HCT116 (cell line): ENCODE data around the gene TBATA. TPM values are rescaled to one million over a fixed set of nuclear protein-coding genes. Genes with fewer than 3 reads are reported as not detected.

Source experiments
- ATAC-seq: fragments of 200-7000 bp; cut with Tn5 transposase; 2 replicates; pipeline ENCODE4 v1.9.1; 2020; ENCODE audit warnings: mild to moderate bottlenecking, moderate library complexity
- BruUV-seq: library from RNA; stranded (reverse); fragments of 400-500 nt; replicated peaks from 2 replicates; lab custom pipeline; 2021; lab: Mats Ljungman, UMichigan
- CTCF ChIA-PET: fragments of 300-600 bp; sonication (Branson Sonifier 250); formaldehyde crosslinking; loops from one replicate; lab custom pipeline; 2021; ENCODE audit warnings: antibody characterized with exemption; lab: Charles Lee
- POLR2A ChIA-PET: fragments of 300-600, 350-600 bp; sonication (Branson Sonifier 250); formaldehyde crosslinking; loops from one replicate; lab custom pipeline; 2021; ENCODE audit warnings: antibody characterized with exemption; lab: Charles Lee
- RAD21 ChIA-PET, 2 experiments: fragments of 300-600 bp; sonication (Branson Sonifier 250); formaldehyde crosslinking; loops; one replicate each; lab custom pipeline; 2023; ENCODE audit warnings: low total read pairs in 2 of 2; ENCODE audit not compliant: uncharacterized antibody in 2 of 2, unreplicated experiment in 2 of 2, low non-redundant PET in 1 of 2; lab: Charles Lee
- DNase-seq: peaks from one replicate; pipeline ENCODE4 v3.0.0-alpha.2; 2010; ENCODE audit warnings: low read depth, low spot score
- H2AFZ ChIP-seq: fragments of 200-600 bp; shearing (Covaris generic), sonication (generic); 2 replicates; pipeline ENCODE4 v1.6.1; 2017; ENCODE audit warnings: low read depth, mixed run types, mixed read lengths, antibody characterized with exemption, low read length; ENCODE audit not compliant: poor library complexity, severe bottlenecking
- H3K27ac ChIP-seq: 2 replicates; pipeline ENCODE4 v1.5.1; 2012; ENCODE audit warnings: low read depth, low read length
- H3K27me3 ChIP-seq: fragments of 200-600 bp; sonication (generic); 2 replicates; pipeline ENCODE4 v1.6.1; 2016; ENCODE audit warnings: mixed run types, low read length, mixed read lengths; ENCODE audit not compliant: insufficient read depth
- H3K36me3 ChIP-seq, 2 experiments: fragments of 200-500 bp in 1 of 2; fragments of 200-600 bp in 1 of 2; sonication (Bioruptor generic) in 1 of 2; sonication (generic) in 1 of 2; 2 replicates each; pipeline versions ENCODE4 v1.5.1 to v1.6.1; 2014 to 2016; ENCODE audit warnings: low read length in 2 of 2, inconsistent platforms in 1 of 2, mixed read lengths in 1 of 2, mixed run types in 1 of 2; ENCODE audit not compliant: insufficient read depth in 2 of 2, control insufficient read depth in 1 of 2
- H3K4me1 ChIP-seq, 2 experiments: fragments of 200-600 bp in 1 of 2; sonication (generic) in 1 of 2; 2 replicates each; pipeline versions ENCODE4 v1.5.1 to v1.6.1; 2012 to 2017; ENCODE audit warnings: low read length in 2 of 2, inconsistent platforms in 1 of 2, mild to moderate bottlenecking in 1 of 2, mixed read lengths in 1 of 2, mixed run types in 1 of 2, moderate library complexity in 1 of 2; ENCODE audit not compliant: insufficient read depth in 2 of 2, control insufficient read depth in 1 of 2
- H3K4me2 ChIP-seq: fragments of 200-600 bp; sonication (generic); 2 replicates; pipeline ENCODE4 v1.6.1; 2017; ENCODE audit warnings: mixed run types, low read length, mixed read lengths
- H3K4me3 ChIP-seq, 2 experiments: fragments of 200-600 bp in 1 of 2; sonication (generic) in 1 of 2; replicated peaks in 1 of 2; 2 replicates each; pipeline ENCODE4 v1.5.1; 2011 to 2016; ENCODE audit warnings: low read length in 2 of 2, control low read depth in 1 of 2, low read depth in 1 of 2, mild to moderate bottlenecking in 1 of 2, mixed read lengths in 1 of 2, mixed run types in 1 of 2
- H3K79me2 ChIP-seq: fragments of 200-600 bp; sonication (generic); 2 replicates; pipeline ENCODE4 v1.6.1; 2017; ENCODE audit warnings: mild to moderate bottlenecking, mixed run types, low read length, moderate library complexity, mixed read lengths; ENCODE audit not compliant: insufficient read depth
- H3K9ac ChIP-seq: fragments of 200-600 bp; sonication (generic); 2 replicates; pipeline ENCODE4 v1.6.1; 2016; ENCODE audit warnings: low read length, mixed read lengths
- H3K9me2 ChIP-seq: fragments of 200-600 bp; sonication (generic), shearing (Covaris generic); 2 replicates; pipeline ENCODE4 v1.6.1; 2017; ENCODE audit warnings: mixed run types, mild to moderate bottlenecking, moderate library complexity; ENCODE audit not compliant: insufficient read depth
- H3K9me3 ChIP-seq, 2 experiments: fragments of 200-500 bp in 1 of 2; fragments of 200-600 bp in 1 of 2; sonication (Bioruptor generic) in 1 of 2; sonication (generic) in 1 of 2; 2 replicates each; pipeline ENCODE4 v1.6.1; 2014 to 2017; ENCODE audit warnings: low read length in 2 of 2, mixed read lengths in 2 of 2, inconsistent platforms in 1 of 2, low read depth in 1 of 2, mild to moderate bottlenecking in 1 of 2, mixed run types in 1 of 2, moderate library complexity in 1 of 2; ENCODE audit not compliant: control insufficient read depth in 1 of 2, insufficient read depth in 1 of 2
- H4K20me1 ChIP-seq: fragments of 200-600 bp; sonication (generic), shearing (Covaris generic); 2 replicates; pipeline ENCODE4 v1.6.1; 2017; ENCODE audit warnings: mixed run types, mild to moderate bottlenecking, moderate library complexity; ENCODE audit not compliant: insufficient read depth
- CEBPB ChIP-seq: IDR thresholded peaks from 2 replicates; pipeline ENCODE4 v1.6.1; 2012; ENCODE audit warnings: low read depth
- ELF1 ChIP-seq: IDR thresholded peaks from 2 replicates; pipeline ENCODE4 v1.6.1; 2012; ENCODE audit warnings: low read depth, borderline replicate concordance
- JUND ChIP-seq: IDR thresholded peaks from 2 replicates; pipeline ENCODE4 v1.6.1; 2012
- POLR2A ChIP-seq: IDR thresholded peaks from 2 replicates; pipeline ENCODE4 v1.7.0; 2011; ENCODE audit warnings: borderline replicate concordance; ENCODE audit not compliant: insufficient read depth, insufficient read length; ENCODE audit errors: extremely low read depth
- RAD21 ChIP-seq: IDR thresholded peaks from 2 replicates; pipeline ENCODE4 v1.6.1; 2012; ENCODE audit warnings: low read depth, mild to moderate bottlenecking
- SIN3A ChIP-seq: IDR thresholded peaks from 2 replicates; pipeline ENCODE4 v1.6.1; 2012; ENCODE audit warnings: low read depth
- SP1 ChIP-seq: IDR thresholded peaks from 2 replicates; pipeline ENCODE4 v1.6.1; 2012; ENCODE audit warnings: low read depth
- TCF7L2 ChIP-seq: IDR thresholded peaks from 2 replicates; pipeline ENCODE4 v1.7.0; 2011; ENCODE audit warnings: borderline replicate concordance, inconsistent platforms; ENCODE audit not compliant: insufficient read depth, insufficient read length; ENCODE audit errors: extremely low read depth
- ZFX ChIP-seq: fragments of 450-650 bp; IDR thresholded peaks from 2 replicates; pipeline ENCODE4 v1.6.1; 2017
- ZNF274 ChIP-seq: fragments of 200-500 bp; sonication (Bioruptor generic); IDR thresholded peaks from 2 replicates; pipeline ENCODE4 v1.6.1; 2014; ENCODE audit warnings: mild to moderate bottlenecking, low read depth, low read length, inconsistent platforms
- intact Hi-C: fragments of 100-400 bp; cut with micrococcal nuclease; formaldehyde crosslinking; loops from 2 replicates; pipeline ENCODE4 v1.10.0; 2022
- total RNA-seq: library from RNA; stranded (reverse); gene quantifications from one replicate; pipeline ENCODE4 v1.2.1, GENCODE V29; 2021; ENCODE audit not compliant: unreplicated experiment
- TF ChIP-seq, protein P1 (sequence below), 3 experiments: fragments of 200-600 bp in 1 of 3; sonication (generic) in 1 of 3; IDR thresholded peaks in 2 of 3; conservative IDR thresholded peaks in 1 of 3; 2 replicates each; pipeline ENCODE4 v1.5.1; 2012 to 2017; ENCODE audit warnings: low read depth in 2 of 3, low read length in 2 of 3, antibody characterized with exemption in 1 of 3, borderline replicate concordance in 1 of 3, control low read depth in 1 of 3, mild to moderate bottlenecking in 1 of 3, mixed read lengths in 1 of 3, mixed run types in 1 of 3, moderate library complexity in 1 of 3; ENCODE audit not compliant: insufficient read depth in 1 of 3
- TF ChIP-seq, protein P2 (sequence below): IDR thresholded peaks from 2 replicates; pipeline ENCODE4 v1.6.1; 2011; ENCODE audit warnings: mild to moderate bottlenecking, low read length, moderate library complexity; ENCODE audit not compliant: insufficient replicate concordance; ENCODE audit errors: extremely low read depth

TBATA gene
- total RNA-seq, 1 experiment from 2014 or later = not detected

DNA sequence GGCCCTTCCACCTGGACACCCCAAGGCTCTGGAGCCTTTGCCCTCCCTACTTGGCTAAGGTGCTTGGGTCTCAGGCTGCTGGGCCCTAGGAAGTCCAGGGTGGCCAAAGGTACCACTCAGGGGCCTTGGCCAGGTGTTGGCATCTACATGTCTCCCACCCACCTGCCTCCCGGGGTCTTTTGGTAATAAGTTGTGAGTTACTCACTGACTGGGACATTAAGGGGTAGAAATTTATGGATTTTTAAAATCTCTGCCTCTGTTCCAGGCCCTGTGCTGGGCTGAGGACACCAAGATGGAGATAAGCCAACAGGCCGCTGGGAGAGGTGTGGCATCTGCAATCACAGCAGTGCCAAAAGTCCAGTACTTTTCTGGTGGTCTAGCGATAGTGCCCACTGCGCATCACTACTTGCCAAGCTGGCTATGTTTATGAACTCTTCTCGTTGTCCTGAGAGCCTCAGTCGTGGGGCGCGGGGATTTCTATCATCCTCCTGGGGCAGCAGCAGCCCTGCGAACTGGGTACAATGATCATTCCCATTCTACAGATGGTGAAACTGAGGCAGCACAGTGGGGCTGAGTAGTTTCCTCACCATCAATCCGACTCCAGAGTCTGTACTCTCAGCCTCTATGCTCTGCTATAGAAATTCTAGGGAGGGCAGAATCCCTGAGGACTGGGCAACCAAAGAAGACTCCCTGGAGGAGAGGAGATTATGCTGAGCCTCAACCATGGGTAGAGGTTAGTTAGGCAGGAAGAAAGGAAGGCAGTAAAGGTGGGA lies 36.2 kb downstream of the TBATA start:
- H3K9me3 ChIP-seq = no peaks in the 10 kb centered on the region
- no peak overlapping the region for H2AFZ ChIP-seq
- ChIA-PET CTCF (no interaction called here), POLR2A (no interaction called here), RAD21 (interaction anchor here in 1 of 2 experiments (0.7 kb wide), 1 partner anchor 169 kb away, joined by 3 read pairs; no protein-coding TSS in a partner anchor)
- H3K27ac ChIP-seq = no peak overlapping the region
- no peak overlapping the region for H3K4me3 ChIP-seq
- intact Hi-C loops = no loop called here
- H3K9me2 ChIP-seq = no peaks in the 10 kb centered on the region
- no peak overlapping the region for H3K9ac ChIP-seq
- H3K27me3 ChIP-seq = no peaks in the 10 kb centered on the region
- no peak overlapping the region for H3K4me2 ChIP-seq
- no TSS peak for BruUV-seq
- no peaks in the 10 kb centered on the region for H3K79me2 ChIP-seq
- DNase-seq = no peak
- peaks cover 0 to 8% of the 10 kb centered on the region in 2 experiments; a peak in 2 of 4 replicates for H3K4me1 ChIP-seq
- H4K20me1 ChIP-seq = no peaks in the 10 kb centered on the region
- ATAC-seq = no peak
- TF ChIP-seq, protein P1, sequence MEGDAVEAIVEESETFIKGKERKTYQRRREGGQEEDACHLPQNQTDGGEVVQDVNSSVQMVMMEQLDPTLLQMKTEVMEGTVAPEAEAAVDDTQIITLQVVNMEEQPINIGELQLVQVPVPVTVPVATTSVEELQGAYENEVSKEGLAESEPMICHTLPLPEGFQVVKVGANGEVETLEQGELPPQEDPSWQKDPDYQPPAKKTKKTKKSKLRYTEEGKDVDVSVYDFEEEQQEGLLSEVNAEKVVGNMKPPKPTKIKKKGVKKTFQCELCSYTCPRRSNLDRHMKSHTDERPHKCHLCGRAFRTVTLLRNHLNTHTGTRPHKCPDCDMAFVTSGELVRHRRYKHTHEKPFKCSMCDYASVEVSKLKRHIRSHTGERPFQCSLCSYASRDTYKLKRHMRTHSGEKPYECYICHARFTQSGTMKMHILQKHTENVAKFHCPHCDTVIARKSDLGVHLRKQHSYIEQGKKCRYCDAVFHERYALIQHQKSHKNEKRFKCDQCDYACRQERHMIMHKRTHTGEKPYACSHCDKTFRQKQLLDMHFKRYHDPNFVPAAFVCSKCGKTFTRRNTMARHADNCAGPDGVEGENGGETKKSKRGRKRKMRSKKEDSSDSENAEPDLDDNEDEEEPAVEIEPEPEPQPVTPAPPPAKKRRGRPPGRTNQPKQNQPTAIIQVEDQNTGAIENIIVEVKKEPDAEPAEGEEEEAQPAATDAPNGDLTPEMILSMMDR (IDR thresholded peaks at IDR 0.05 in 2 of 3, conservative IDR thresholded peaks at IDR 0.05 in 1 of 3; ENCODE audit: borderline replicate concordance in 1 of 3, insufficient read depth in 1 of 3, low read depth in 2 of 3, low read length in 2 of 3) = no peak
- TF ChIP-seq JUND = no peak
- peaks cover 2 to 3% of the 10 kb centered on the region in 2 experiments; a peak in 2 of 4 replicates for H3K36me3 ChIP-seq

DNA sequence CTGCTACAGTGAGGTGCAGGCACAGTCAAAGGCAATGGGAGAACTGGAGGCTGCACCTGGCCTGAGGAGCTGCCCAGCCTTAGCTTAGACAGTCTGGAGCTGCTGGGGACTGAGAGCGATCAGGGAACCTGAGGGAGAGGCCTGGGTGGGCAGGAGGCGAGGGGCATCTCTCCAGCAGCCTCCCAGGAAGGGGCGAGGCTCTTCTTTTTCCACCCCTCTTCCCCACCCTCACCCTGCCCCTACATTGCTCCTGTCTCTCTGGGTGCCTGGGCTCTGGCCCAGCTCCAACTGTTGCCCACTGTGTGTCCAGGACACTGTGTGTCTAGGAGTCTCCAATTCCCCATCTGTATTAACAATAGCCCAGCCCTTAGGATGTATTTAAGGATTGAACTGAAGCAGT lies 36.9 kb downstream of the TBATA start:
- ATAC-seq = no peak

More for the DNA sequence above, 36.9 kb downstream of the TBATA start:
- H3K9me3 ChIP-seq = no peaks in the 10 kb centered on the region
- no peaks in the 10 kb centered on the region for H3K79me2 ChIP-seq
- H3K36me3 ChIP-seq = peaks cover 2 to 3% of the 10 kb centered on the region in 2 experiments; a peak in 2 of 4 replicates
- H3K4me1 ChIP-seq = 0 out of 4 replicates have a peak, but pooled peaks cover 0 to 2% of the 10 kb centered on the region in 2 experiments
- H3K4me2 ChIP-seq = no peak overlapping the region
- BruUV-seq = no TSS peak
- no peak for DNase-seq
- RAD21 ChIA-PET = interaction anchor here in 1 of 2 experiments (0.7 kb wide), 1 partner anchor 170 kb away, joined by 3 read pairs; no protein-coding TSS in a partner anchor
- intact Hi-C loops = no loop called here
- no peak overlapping the region for H3K27ac ChIP-seq
- H3K27me3 ChIP-seq = no peaks in the 10 kb centered on the region
- no peak overlapping the region for H3K4me3 ChIP-seq
- CTCF ChIA-PET = no interaction called here
- no peak for TF ChIP-seq RAD21
- no peak for TF ChIP-seq SIN3A
- TF ChIP-seq TCF7L2 = no peak
- no peak for TF ChIP-seq CEBPB
- TF ChIP-seq, protein P2, sequence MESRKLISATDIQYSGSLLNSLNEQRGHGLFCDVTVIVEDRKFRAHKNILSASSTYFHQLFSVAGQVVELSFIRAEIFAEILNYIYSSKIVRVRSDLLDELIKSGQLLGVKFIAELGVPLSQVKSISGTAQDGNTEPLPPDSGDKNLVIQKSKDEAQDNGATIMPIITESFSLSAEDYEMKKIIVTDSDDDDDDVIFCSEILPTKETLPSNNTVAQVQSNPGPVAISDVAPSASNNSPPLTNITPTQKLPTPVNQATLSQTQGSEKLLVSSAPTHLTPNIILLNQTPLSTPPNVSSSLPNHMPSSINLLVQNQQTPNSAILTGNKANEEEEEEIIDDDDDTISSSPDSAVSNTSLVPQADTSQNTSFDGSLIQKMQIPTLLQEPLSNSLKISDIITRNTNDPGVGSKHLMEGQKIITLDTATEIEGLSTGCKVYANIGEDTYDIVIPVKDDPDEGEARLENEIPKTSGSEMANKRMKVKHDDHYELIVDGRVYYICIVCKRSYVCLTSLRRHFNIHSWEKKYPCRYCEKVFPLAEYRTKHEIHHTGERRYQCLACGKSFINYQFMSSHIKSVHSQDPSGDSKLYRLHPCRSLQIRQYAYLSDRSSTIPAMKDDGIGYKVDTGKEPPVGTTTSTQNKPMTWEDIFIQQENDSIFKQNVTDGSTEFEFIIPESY = no peak
- TF ChIP-seq POLR2A = no peak
- TF ChIP-seq, protein P1 (IDR thresholded peaks at IDR 0.05 in 2 of 3, conservative IDR thresholded peaks at IDR 0.05 in 1 of 3; ENCODE audit: borderline replicate concordance in 1 of 3, insufficient read depth in 1 of 3, low read depth in 2 of 3, low read length in 2 of 3) = no peak
- no peak for TF ChIP-seq ZFX
- TF ChIP-seq SP1 = no peak
- TF ChIP-seq ZNF274 = no peak
- TF ChIP-seq ELF1 = no peak
- H3K9me2 ChIP-seq = no peaks in the 10 kb centered on the region
- no peak overlapping the region for H2AFZ ChIP-seq
- POLR2A ChIA-PET = no interaction called here
- H3K9ac ChIP-seq = no peak overlapping the region
- no peaks in the 10 kb centered on the region for H4K20me1 ChIP-seq
